ENCODE measurements around the gene CAMSAP1. TPM values are rescaled to one million over a fixed set of nuclear protein-coding genes. Genes with fewer than 3 reads are reported as not detected.

CAMSAP1 gene
- total and polyA plus RNA-seq, 7 donors: 2.3 to 37.7 (median 19.4) TPM

- no peak for DNase-seq
- no peak overlapping the region for H3K27ac ChIP-seq
- H3K27me3 ChIP-seq: peaks cover 0 to 35% (median 6%) of the 10 kb centered on the region in 3 donors
- no peaks in the 10 kb centered on the region for H3K36me3 ChIP-seq
- WGBS, 2 donors: 82 to 84% methylated on average over 30 of the region's 30 CpGs
- intact Hi-C loops (cut with DNase I): no loop called here
- no peaks in the 10 kb centered on the region for H3K4me1 ChIP-seq
- no peaks in the 10 kb centered on the region for H3K9me3 ChIP-seq
- TF ChIP-seq EP300 (IDR thresholded peaks at IDR 0.05) (no peak), POLR2AphosphoS5 (IDR thresholded peaks at IDR 0.05) (no peak), CTCF (IDR thresholded peaks at IDR 0.05) (no peak), POLR2A (IDR thresholded peaks at IDR 0.05) (no peak)
- H3K4me3 ChIP-seq: no peak overlapping the region
Observed at GRCh38 chr9:135783540-135784245, 123.7 kb downstream of the CAMSAP1 start.

DNA sequence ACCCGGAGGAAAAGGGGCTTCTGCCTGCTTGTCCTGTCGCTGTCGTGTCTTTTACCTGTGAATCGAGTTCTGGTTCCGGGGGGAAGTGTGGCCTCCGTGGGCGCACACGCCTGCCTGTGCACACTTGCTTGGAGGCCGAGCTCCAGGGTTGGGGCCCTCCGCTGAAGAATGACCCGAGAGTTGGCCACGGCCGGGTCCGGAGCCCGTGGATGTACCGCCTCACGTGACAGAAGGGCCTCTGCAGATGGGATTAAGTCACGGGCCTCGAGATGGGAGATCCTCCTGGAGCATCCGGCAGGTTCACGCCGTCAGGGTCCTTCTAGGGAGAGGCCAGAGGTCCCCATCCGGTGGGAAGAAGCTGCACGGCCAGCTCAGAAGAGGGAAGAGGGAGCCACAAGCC, 124.4 kb downstream of the CAMSAP1 start:
- Histone ChIP-seq H3K27ac (no peak overlapping the region), H3K4me1 (no peaks in the 10 kb centered on the region), H3K27me3 (peaks cover 0 to 34% (median 6%) of the 10 kb centered on the region in 3 donors), H3K4me3 (no peak overlapping the region), H3K36me3 (no peaks in the 10 kb centered on the region), H3K9me3 (no peaks in the 10 kb centered on the region)
- 89 to 90% methylated on average over 24 of the region's 24 CpGs for WGBS, 2 donors
- intact Hi-C loops (cut with DNase I): no loop called here
- no peak for DNase-seq
- TF ChIP-seq POLR2AphosphoS5 (IDR thresholded peaks at IDR 0.05): no peak
- no peak for TF ChIP-seq POLR2A (IDR thresholded peaks at IDR 0.05)
- no peak for TF ChIP-seq EP300 (IDR thresholded peaks at IDR 0.05)
- no peak for TF ChIP-seq CTCF (IDR thresholded peaks at IDR 0.05)

DNA sequence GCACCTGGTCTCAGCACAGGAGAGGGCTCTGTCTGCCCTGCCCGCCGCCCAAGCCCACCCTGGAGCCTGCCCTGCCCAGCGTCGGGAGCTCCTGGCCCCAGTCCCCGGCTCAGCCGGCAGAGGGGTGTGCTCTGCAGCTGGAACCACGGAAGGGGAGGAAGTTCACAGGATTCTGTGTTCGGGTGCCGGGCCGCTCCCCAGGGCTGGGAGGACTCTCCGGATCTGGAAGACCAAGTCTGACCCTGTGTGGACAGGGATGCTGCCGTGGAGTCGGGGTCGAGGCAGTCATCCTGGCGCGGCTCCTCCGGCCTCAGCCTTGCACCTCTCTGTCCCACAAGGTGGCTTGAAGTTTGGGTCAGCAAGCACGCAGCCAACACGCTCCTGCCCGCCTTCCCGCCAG, 126.7 kb downstream of the CAMSAP1 start:
- Histone ChIP-seq H3K4me3 (no peak overlapping the region), H3K9me3 (no peaks in the 10 kb centered on the region), H3K27ac (no peak overlapping the region), H3K27me3 (peaks cover 0 to 28% (median 6%) of the 10 kb centered on the region in 3 donors), H3K4me1 (no peaks in the 10 kb centered on the region), H3K36me3 (no peaks in the 10 kb centered on the region)
- DNase-seq: no peak
- no peak for TF ChIP-seq EP300 (IDR thresholded peaks at IDR 0.05)
- no peak for TF ChIP-seq POLR2AphosphoS5 (IDR thresholded peaks at IDR 0.05)
- TF ChIP-seq CTCF (IDR thresholded peaks at IDR 0.05): no peak
- no peak for TF ChIP-seq POLR2A (IDR thresholded peaks at IDR 0.05)
- 81 to 82% methylated on average over 21 of the region's 21 CpGs for WGBS, 2 donors
- intact Hi-C loops (cut with DNase I): no loop called here

DNA sequence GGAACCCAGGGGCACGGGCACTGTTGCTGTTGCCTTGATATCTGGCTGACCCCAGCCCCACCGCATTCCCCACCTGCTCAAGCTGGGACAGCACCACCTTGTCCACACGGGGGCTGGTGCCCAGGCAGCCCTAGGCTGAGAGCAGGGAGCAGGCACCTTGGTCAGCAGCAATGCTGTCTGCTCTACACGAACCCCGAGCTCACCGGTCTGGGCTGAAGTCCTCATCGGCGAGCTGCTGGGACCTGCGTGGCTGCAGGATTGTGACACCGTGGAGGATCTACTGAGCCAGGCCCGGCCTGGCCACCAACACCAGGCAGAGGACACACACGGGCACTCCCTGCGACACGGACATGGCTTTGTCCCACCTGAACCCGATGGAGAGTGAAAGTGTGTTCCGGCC, 127.3 kb downstream of the CAMSAP1 start:
- no peak for DNase-seq
- Histone ChIP-seq H3K4me1 (no peaks in the 10 kb centered on the region), H3K9me3 (no peaks in the 10 kb centered on the region), H3K27ac (no peak overlapping the region), H3K4me3 (no peak overlapping the region), H3K36me3 (no peaks in the 10 kb centered on the region), H3K27me3 (peaks cover 0 to 22% (median 6%) of the 10 kb centered on the region in 3 donors)
- intact Hi-C loops (cut with DNase I): no loop called here
- WGBS, 2 donors: 83 to 88% methylated on average over 16 of the region's 16 CpGs
- TF ChIP-seq POLR2A (IDR thresholded peaks at IDR 0.05) (no peak), EP300 (IDR thresholded peaks at IDR 0.05) (no peak), CTCF (IDR thresholded peaks at IDR 0.05) (no peak), POLR2AphosphoS5 (IDR thresholded peaks at IDR 0.05) (no peak)

GRCh38 chr9:135779571-135779970, 127.8 kb downstream of the CAMSAP1 start:
- WGBS, 2 donors: 79 to 87% methylated on average over 14 of the region's 14 CpGs
- intact Hi-C loops (cut with DNase I): no loop called here
- no peaks in the 10 kb centered on the region for H3K36me3 ChIP-seq
- no peak overlapping the region for H3K27ac ChIP-seq
- no peak overlapping the region for H3K4me3 ChIP-seq
- DNase-seq: no peak
- H3K4me1 ChIP-seq: no peaks in the 10 kb centered on the region
- TF ChIP-seq POLR2A (IDR thresholded peaks at IDR 0.05) (no peak), EP300 (IDR thresholded peaks at IDR 0.05) (no peak), CTCF (IDR thresholded peaks at IDR 0.05) (no peak), POLR2AphosphoS5 (IDR thresholded peaks at IDR 0.05) (no peak)
- no peaks in the 10 kb centered on the region for H3K9me3 ChIP-seq
- peaks cover 0 to 20% (median 6%) of the 10 kb centered on the region in 3 donors for H3K27me3 ChIP-seq
